ENCODE data around the gene ISM2. TPM values are rescaled to one million over a fixed set of nuclear protein-coding genes. Genes with fewer than 3 reads are reported as not detected.

The ISM2 gene
- total and polyA plus RNA-seq, 9 of the 15 experiments (the other 6 are each of a cell fraction or from before 2014, with no cell fraction given), result 0.08 to 0.11 TPM; not detected in 7

- TF ChIP-seq, protein P1, sequence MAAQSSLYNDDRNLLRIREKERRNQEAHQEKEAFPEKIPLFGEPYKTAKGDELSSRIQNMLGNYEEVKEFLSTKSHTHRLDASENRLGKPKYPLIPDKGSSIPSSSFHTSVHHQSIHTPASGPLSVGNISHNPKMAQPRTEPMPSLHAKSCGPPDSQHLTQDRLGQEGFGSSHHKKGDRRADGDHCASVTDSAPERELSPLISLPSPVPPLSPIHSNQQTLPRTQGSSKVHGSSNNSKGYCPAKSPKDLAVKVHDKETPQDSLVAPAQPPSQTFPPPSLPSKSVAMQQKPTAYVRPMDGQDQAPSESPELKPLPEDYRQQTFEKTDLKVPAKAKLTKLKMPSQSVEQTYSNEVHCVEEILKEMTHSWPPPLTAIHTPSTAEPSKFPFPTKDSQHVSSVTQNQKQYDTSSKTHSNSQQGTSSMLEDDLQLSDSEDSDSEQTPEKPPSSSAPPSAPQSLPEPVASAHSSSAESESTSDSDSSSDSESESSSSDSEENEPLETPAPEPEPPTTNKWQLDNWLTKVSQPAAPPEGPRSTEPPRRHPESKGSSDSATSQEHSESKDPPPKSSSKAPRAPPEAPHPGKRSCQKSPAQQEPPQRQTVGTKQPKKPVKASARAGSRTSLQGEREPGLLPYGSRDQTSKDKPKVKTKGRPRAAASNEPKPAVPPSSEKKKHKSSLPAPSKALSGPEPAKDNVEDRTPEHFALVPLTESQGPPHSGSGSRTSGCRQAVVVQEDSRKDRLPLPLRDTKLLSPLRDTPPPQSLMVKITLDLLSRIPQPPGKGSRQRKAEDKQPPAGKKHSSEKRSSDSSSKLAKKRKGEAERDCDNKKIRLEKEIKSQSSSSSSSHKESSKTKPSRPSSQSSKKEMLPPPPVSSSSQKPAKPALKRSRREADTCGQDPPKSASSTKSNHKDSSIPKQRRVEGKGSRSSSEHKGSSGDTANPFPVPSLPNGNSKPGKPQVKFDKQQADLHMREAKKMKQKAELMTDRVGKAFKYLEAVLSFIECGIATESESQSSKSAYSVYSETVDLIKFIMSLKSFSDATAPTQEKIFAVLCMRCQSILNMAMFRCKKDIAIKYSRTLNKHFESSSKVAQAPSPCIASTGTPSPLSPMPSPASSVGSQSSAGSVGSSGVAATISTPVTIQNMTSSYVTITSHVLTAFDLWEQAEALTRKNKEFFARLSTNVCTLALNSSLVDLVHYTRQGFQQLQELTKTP (IDR thresholded peaks at IDR 0.05; ENCODE audit: low read depth in 1 of 2, partially characterized antibody in 2 of 2), result peak; percentile 13 to 99
- TF ChIP-seq SP2 (IDR thresholded peaks at IDR 0.05; ENCODE audit: extremely low read depth, low read depth, low read length, poor library complexity, severe bottlenecking), result no peak
- peak; percentile 69; the same call in 1 of the 2 replicates for TF ChIP-seq NR2C2 (CRISPR knock-in tag; IDR thresholded peaks at IDR 0.05)
- peak; percentile 98 for TF ChIP-seq NR2C2 (tag; IDR thresholded peaks at IDR 0.05)
- peak; percentile 50; the same call in 1 of the 2 replicates for TF ChIP-seq OTX1 (CRISPR knock-in tag; IDR thresholded peaks at IDR 0.05)
- peak; percentile 75; the same call in 1 of the 2 replicates for TF ChIP-seq JUND (IDR thresholded peaks at IDR 0.05; ENCODE audit: borderline replicate concordance, low read depth, low read length)
- TF ChIP-seq JUND (tag; IDR thresholded peaks at IDR 0.05; ENCODE audit: borderline replicate concordance, low read depth, low read length), result peak; percentile 63; the same call in 2 of the 3 replicates
- no peak for TF ChIP-seq ZBED1 (IDR thresholded peaks at IDR 0.05)
- no peak for TF ChIP-seq ERF (CRISPR knock-in tag; IDR thresholded peaks at IDR 0.05)
- 0 out of 2 replicates have a peak, but pooled peaks have one; percentile 80 for TF ChIP-seq ZNF644 (tag; IDR thresholded peaks at IDR 0.05; ENCODE audit: low read depth)
- no peak for TF ChIP-seq GABPB2 (CRISPR knock-in tag; conservative IDR thresholded peaks at IDR 0.05)
- no peak for TF ChIP-seq ZNF778 (CRISPR knock-in tag; IDR thresholded peaks at IDR 0.05)
- peak; percentile 93 for TF ChIP-seq GABPB1 (CRISPR knock-in tag; IDR thresholded peaks at IDR 0.05)
- no peak for TF ChIP-seq HNRNPH1 (optimal IDR thresholded peaks at IDR 0.05; ENCODE audit: low read depth, low read length)
- no peak for TF ChIP-seq ZNF695 (CRISPR knock-in tag; IDR thresholded peaks at IDR 0.05)
- no peak for TF ChIP-seq TEAD2 (tag; IDR thresholded peaks at IDR 0.05)
- TF ChIP-seq SETDB1 (IDR thresholded peaks at IDR 0.05; ENCODE audit: low read length), result no peak
- TF ChIP-seq GTF2E2 (tag; IDR thresholded peaks at IDR 0.05), result no peak
- TF ChIP-seq, protein P2, sequence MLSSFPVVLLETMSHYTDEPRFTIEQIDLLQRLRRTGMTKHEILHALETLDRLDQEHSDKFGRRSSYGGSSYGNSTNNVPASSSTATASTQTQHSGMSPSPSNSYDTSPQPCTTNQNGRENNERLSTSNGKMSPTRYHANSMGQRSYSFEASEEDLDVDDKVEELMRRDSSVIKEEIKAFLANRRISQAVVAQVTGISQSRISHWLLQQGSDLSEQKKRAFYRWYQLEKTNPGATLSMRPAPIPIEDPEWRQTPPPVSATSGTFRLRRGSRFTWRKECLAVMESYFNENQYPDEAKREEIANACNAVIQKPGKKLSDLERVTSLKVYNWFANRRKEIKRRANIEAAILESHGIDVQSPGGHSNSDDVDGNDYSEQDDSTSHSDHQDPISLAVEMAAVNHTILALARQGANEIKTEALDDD (IDR thresholded peaks at IDR 0.05), result no peak
- TF ChIP-seq ZFP30 (CRISPR knock-in tag; IDR thresholded peaks at IDR 0.05; ENCODE audit: borderline replicate concordance), result no peak
- no peak for TF ChIP-seq RBM14 (IDR thresholded peaks at IDR 0.05; ENCODE audit: borderline replicate concordance, insufficient read depth, low read depth, low read length)
- TF ChIP-seq SREBF2 (CRISPR knock-in tag; IDR thresholded peaks at IDR 0.05), result no peak
Measured at GRCh38 chr14:77457522-77458248, 40.9 kb downstream of the ISM2 start, which contains the start of the genes AHSA1 and VIPAS39 (continued).
